Smooth muscle cell (in vitro differentiated cells): ENCODE data around the gene CNTFR. TPM values are rescaled to one million over a fixed set of nuclear protein-coding genes. Genes with fewer than 3 reads are reported as not detected.
A peak's percentile ranks its signal among the peaks of the same experiment; 100 is the strongest.

Experiments used
- DNase-seq: peaks from one replicate; lab custom pipeline; 2025; ENCODE audit not compliant: unreplicated experiment; lab: John Stamatoyannopoulos, UW
- H2AFZ ChIP-seq: fragments of 200-600 bp; sonication (generic); 2 replicates; pipeline ENCODE4 v1.6.0; 2016; ENCODE audit warnings: antibody characterized with exemption, low read depth, mild to moderate bottlenecking
- H3F3A ChIP-seq: fragments of 200-600 bp; sonication (generic); 2 replicates; pipeline ENCODE4 v1.6.0; 2017; ENCODE audit warnings: antibody characterized with exemption, low read depth
- H3K27ac ChIP-seq: fragments of 200-600 bp; sonication (generic); 2 replicates; pipeline ENCODE4 v1.5.1; 2016; ENCODE audit warnings: low read depth, mild to moderate bottlenecking
- H3K27me3 ChIP-seq: fragments of 200-600 bp; sonication (generic); 2 replicates; pipeline ENCODE4 v1.6.1; 2016; ENCODE audit warnings: low read depth, mild to moderate bottlenecking
- H3K36me3 ChIP-seq: fragments of 200-600 bp; sonication (generic); 2 replicates; pipeline ENCODE4 v1.5.1; 2016; ENCODE audit warnings: low read depth
- H3K4me1 ChIP-seq: fragments of 200-600 bp; sonication (generic); 2 replicates; pipeline ENCODE4 v1.5.1; 2016; ENCODE audit warnings: low read depth
- H3K4me2 ChIP-seq: fragments of 200-600 bp; sonication (generic); 2 replicates; pipeline ENCODE4 v1.6.0; 2016; ENCODE audit warnings: mild to moderate bottlenecking
- H3K4me3 ChIP-seq: fragments of 200-600 bp; sonication (generic); 2 replicates; pipeline ENCODE4 v1.5.1; 2016; ENCODE audit warnings: mild to moderate bottlenecking
- H3K79me2 ChIP-seq: fragments of 200-600 bp; sonication (generic); 2 replicates; pipeline ENCODE4 v1.6.0; 2016; ENCODE audit warnings: low read depth, mild to moderate bottlenecking
- H3K9ac ChIP-seq: fragments of 200-600 bp; sonication (generic); 2 replicates; pipeline ENCODE4 v1.6.0; 2016; ENCODE audit warnings: low read depth
- H3K9me3 ChIP-seq: fragments of 200-600 bp; sonication (generic); replicated peaks from 2 replicates; pipeline ENCODE4 v1.5.1; 2016; ENCODE audit warnings: low read depth
- H4K20me1 ChIP-seq: fragments of 200-600 bp; sonication (generic); 2 replicates; pipeline ENCODE4 v1.6.0; 2016; ENCODE audit warnings: low read depth
- WGBS: methylation state at CpG from one replicate; pipeline ENCODE4 v1.1.7; 2016; ENCODE audit warnings: low lambda C conversion rate; 5-methylcytosine and 5-hydroxymethylcytosine counted together
- polyA plus RNA-seq: library from polyadenylated mRNA; unstranded; fragments of >200 nt; fragmentation: Nextera tagmentation; extraction: Ambion mirVana; gene quantifications from 2 replicates; pipeline ENCODE4 v1.2.1, GENCODE V29; 2016
- total RNA-seq: library from RNA; depleted of rRNA; stranded (reverse); fragments of >200 nt; gene quantifications from 2 replicates; pipeline ENCODE4 v1.2.3, GENCODE V29; 2014
- TF ChIP-seq, protein P1 (sequence below): fragments of 200-600 bp; sonication (generic); IDR thresholded peaks from 2 replicates; pipeline ENCODE4 v1.5.1; 2017; ENCODE audit warnings: borderline replicate concordance, mild to moderate bottlenecking, antibody characterized with exemption; ENCODE audit not compliant: insufficient read depth, poor library complexity, severe bottlenecking

CNTFR gene
- total and polyA plus RNA-seq, 2 experiments from 2014 or later, result 4.3 to 16.4 TPM

DNA sequence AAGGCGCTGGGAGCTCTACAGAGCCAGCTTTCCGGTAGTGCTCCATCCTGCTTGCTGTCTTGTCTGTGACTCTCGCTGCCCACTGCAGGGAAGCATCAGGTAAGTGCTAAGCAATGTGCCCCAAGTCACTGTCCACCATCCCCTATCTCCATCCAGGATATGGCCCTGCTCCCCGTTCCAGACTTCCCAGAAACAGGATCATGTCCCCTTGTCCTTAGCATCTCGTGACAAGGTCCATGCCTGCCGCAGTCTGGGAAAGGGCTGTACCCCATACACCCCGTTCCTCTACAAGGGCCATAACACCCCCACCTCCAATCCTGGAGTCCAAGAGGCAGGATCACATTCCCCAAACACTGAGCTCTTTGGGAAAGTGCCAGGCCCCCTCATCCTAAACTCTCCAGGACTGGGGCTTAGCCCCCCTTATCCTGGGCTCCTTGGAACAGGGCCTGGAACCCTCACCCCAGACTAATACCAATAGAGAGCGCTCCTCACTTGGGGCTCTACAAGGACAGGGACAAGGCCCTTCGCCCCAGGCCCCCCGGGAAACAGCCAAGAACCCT, 21.8 kb upstream of the CNTFR start:
- WGBS, result 65% methylated on average over 10 of the region's 10 CpGs
- peak overlapping the region; percentile 87 for H3K9ac ChIP-seq
- H3K4me3 ChIP-seq, result peak overlapping the region; percentile 82
- H3K9me3 ChIP-seq, result no peaks in the 10 kb centered on the region
- H3K4me1 ChIP-seq, result peaks cover 10% of the 10 kb centered on the region
- H3K79me2 ChIP-seq, result peaks cover 3% of the 10 kb centered on the region
- peaks cover 1% of the 10 kb centered on the region for H3K36me3 ChIP-seq
- peak overlapping the region; percentile 97 for H3K4me2 ChIP-seq
- no peaks in the 10 kb centered on the region for H3K27me3 ChIP-seq
- no peak overlapping the region for H3K27ac ChIP-seq
- H3F3A ChIP-seq, result peaks cover 7% of the 10 kb centered on the region
- DNase-seq, result no peak
- H4K20me1 ChIP-seq, result no peaks in the 10 kb centered on the region
- peak overlapping the region; percentile 89 for H2AFZ ChIP-seq
- TF ChIP-seq, protein P1, sequence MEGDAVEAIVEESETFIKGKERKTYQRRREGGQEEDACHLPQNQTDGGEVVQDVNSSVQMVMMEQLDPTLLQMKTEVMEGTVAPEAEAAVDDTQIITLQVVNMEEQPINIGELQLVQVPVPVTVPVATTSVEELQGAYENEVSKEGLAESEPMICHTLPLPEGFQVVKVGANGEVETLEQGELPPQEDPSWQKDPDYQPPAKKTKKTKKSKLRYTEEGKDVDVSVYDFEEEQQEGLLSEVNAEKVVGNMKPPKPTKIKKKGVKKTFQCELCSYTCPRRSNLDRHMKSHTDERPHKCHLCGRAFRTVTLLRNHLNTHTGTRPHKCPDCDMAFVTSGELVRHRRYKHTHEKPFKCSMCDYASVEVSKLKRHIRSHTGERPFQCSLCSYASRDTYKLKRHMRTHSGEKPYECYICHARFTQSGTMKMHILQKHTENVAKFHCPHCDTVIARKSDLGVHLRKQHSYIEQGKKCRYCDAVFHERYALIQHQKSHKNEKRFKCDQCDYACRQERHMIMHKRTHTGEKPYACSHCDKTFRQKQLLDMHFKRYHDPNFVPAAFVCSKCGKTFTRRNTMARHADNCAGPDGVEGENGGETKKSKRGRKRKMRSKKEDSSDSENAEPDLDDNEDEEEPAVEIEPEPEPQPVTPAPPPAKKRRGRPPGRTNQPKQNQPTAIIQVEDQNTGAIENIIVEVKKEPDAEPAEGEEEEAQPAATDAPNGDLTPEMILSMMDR, result no peak

DNA sequence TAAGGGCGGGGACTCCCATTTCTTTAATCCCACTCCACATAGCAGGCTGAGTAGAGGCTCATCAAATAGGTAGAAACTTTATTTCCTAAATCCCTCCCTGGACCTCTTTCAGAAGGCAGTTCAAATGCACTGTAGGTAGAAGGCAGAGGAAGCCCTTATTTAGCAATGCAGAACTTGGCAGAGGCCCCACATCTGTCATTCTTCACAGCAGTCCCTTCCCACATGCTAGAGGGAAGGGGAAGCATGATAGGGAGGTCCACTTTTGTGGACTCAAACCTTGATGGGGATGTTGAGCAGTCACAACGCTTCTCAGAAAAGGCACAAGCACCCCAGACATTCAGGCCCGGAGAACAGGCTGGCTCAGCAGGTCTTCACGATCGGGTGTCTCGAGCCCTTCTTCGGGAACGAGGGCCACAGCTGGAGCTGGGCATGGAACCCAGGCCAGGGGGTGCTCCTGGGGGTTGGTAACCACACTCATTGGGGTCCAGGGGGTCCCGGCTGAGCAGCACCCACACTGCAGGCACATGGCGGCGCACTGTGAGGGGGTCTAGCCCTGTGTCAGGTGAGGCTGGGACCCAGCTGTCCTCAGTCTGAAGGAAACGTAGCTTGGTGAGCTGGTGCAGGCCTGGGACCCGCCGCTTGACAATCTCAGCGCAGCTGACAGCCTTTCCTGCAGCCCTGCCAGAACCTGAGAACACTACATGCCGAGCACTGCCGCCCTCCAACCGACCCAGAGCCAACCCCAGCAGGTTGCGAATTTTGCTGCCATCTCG, 21.1 kb upstream of the CNTFR start:
- Histone ChIP-seq H3K9me3 (no peaks in the 10 kb centered on the region), H4K20me1 (no peaks in the 10 kb centered on the region), H3K79me2 (peaks cover 3% of the 10 kb centered on the region), H3K4me1 (peaks cover 10% of the 10 kb centered on the region), H3K4me2 (peak overlapping the region; percentile 97), H3F3A (peaks cover 7% of the 10 kb centered on the region), H3K9ac (no peak overlapping the region), H2AFZ (no peak overlapping the region), H3K36me3 (no peaks in the 10 kb centered on the region), H3K4me3 (no peak overlapping the region), H3K27ac (no peak overlapping the region), H3K27me3 (no peaks in the 10 kb centered on the region)
- WGBS, result 94% methylated on average over 20 of the region's 20 CpGs
- TF ChIP-seq, protein P1, result no peak
- DNase-seq, result no peak

DNA sequence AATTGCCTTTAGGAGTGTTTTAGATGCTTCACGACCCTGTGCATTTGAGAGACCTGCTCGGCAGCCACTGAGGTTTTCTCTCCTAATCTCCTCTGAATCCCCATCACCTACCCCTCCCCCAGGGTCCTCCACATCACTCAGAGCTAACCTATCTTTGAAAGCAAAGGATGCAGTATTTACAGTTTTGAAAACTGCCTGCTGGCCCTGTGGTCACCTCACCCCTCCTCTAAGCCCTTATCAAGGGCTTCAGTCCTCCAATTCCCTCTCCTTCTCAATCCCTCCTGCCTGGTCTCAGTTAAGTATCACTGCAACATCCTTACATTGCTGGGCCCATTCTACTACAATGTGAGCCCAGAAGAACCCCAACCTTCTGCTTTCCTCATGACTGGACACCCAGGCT, 17.8 kb upstream of the CNTFR start:
- Histone ChIP-seq H3K9me3 (no peaks in the 10 kb centered on the region), H3K27ac (no peak overlapping the region), H3F3A (no peaks in the 10 kb centered on the region), H3K9ac (no peak overlapping the region), H3K4me1 (peaks cover 7% of the 10 kb centered on the region), H4K20me1 (no peaks in the 10 kb centered on the region), H3K36me3 (no peaks in the 10 kb centered on the region), H3K27me3 (no peaks in the 10 kb centered on the region), H3K4me2 (no peak overlapping the region), H3K4me3 (no peak overlapping the region), H2AFZ (no peak overlapping the region), H3K79me2 (peaks cover 3% of the 10 kb centered on the region)
- DNase-seq, result no peak
- TF ChIP-seq, protein P1, result no peak
- WGBS, result 64% methylated on average over 2 of the region's 2 CpGs
